Gastrocnemius medialis (tissue), 4 donors: ENCODE data around the gene PLIN1.

Experiments used
- POLR2A ChIP-seq, 2 donors: fragments of 450-650 bp; IDR thresholded peaks; one replicate each; pipeline ENCODE4 v1.6.1; 2017; ENCODE audit warnings: antibody characterized with exemption in 2 of 2, mild to moderate bottlenecking in 2 of 2, moderate library complexity in 2 of 2
- TF ChIP-seq, protein P1 (sequence below), 5 experiments: fragments of 450-650 bp in 3 of 5; fragments of 200-600 bp in 2 of 5; sonication (generic) in 2 of 5; IDR thresholded peaks in 4 of 5; conservative IDR thresholded peaks in 1 of 5; 1 replicate in 4 of 5; 2 replicates in 1 of 5; pipeline ENCODE4 v1.5.1; 2016 to 2019; ENCODE audit warnings: antibody characterized with exemption in 5 of 5, mild to moderate bottlenecking in 3 of 5, moderate library complexity in 3 of 5

DNA sequence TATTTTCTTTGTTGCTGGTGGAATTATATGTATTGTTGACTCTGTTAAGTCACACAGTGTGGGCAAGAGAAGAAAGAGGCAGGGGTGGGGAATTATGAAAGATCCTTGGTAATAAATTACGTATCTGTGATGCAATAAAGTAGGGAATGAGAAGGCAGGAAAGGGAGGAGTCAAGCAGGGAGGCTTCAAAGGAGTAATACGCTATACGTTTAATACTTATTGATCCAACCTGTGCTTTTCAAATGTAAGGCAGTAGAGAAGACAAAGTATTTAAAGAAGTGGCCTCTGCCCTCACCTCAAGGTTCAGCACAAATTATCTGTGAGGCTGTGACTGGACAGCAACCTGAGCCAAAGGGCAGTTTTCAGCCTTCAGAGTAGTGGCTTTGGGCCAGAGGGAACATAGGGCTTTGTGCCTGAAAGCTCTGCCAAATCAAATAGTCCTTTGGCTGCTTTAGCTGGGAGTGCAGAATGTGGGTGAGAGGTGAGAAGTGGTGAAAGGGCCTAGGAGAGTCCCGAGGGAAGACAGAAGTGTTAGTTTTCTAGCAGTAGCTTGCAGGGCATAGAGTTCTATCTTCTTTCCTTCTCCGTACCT is 1.2 kb upstream of the PLIN1 start:
- TF ChIP-seq, protein P1, sequence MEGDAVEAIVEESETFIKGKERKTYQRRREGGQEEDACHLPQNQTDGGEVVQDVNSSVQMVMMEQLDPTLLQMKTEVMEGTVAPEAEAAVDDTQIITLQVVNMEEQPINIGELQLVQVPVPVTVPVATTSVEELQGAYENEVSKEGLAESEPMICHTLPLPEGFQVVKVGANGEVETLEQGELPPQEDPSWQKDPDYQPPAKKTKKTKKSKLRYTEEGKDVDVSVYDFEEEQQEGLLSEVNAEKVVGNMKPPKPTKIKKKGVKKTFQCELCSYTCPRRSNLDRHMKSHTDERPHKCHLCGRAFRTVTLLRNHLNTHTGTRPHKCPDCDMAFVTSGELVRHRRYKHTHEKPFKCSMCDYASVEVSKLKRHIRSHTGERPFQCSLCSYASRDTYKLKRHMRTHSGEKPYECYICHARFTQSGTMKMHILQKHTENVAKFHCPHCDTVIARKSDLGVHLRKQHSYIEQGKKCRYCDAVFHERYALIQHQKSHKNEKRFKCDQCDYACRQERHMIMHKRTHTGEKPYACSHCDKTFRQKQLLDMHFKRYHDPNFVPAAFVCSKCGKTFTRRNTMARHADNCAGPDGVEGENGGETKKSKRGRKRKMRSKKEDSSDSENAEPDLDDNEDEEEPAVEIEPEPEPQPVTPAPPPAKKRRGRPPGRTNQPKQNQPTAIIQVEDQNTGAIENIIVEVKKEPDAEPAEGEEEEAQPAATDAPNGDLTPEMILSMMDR (IDR thresholded peaks at IDR 0.05 in 4 of 5, conservative IDR thresholded peaks at IDR 0.05 in 1 of 5), result no peak
- no peak for TF ChIP-seq POLR2A (IDR thresholded peaks at IDR 0.05)
